HCT116 (cell line): Measurements from ENCODE around the gene MYLK3. TPM values are rescaled to one million over a fixed set of nuclear protein-coding genes. Genes with fewer than 3 reads are reported as not detected.

Experiments used
- ATAC-seq: fragments of 200-7000 bp; cut with Tn5 transposase; 2 replicates; pipeline ENCODE4 v1.9.1; 2020; ENCODE audit warnings: mild to moderate bottlenecking, moderate library complexity
- BruUV-seq: library from RNA; stranded (reverse); fragments of 400-500 nt; replicated peaks from 2 replicates; lab custom pipeline; 2021; lab: Mats Ljungman, UMichigan
- CTCF ChIA-PET: fragments of 300-600 bp; sonication (Branson Sonifier 250); formaldehyde crosslinking; loops from one replicate; lab custom pipeline; 2021; ENCODE audit warnings: antibody characterized with exemption; lab: Charles Lee
- POLR2A ChIA-PET: fragments of 300-600, 350-600 bp; sonication (Branson Sonifier 250); formaldehyde crosslinking; loops from one replicate; lab custom pipeline; 2021; ENCODE audit warnings: antibody characterized with exemption; lab: Charles Lee
- RAD21 ChIA-PET, 2 experiments: fragments of 300-600 bp; sonication (Branson Sonifier 250); formaldehyde crosslinking; loops; one replicate each; lab custom pipeline; 2023; ENCODE audit warnings: low total read pairs in 2 of 2; ENCODE audit not compliant: uncharacterized antibody in 2 of 2, unreplicated experiment in 2 of 2, low non-redundant PET in 1 of 2; lab: Charles Lee
- DNase-seq: peaks from one replicate; pipeline ENCODE4 v3.0.0-alpha.2; 2010; ENCODE audit warnings: low read depth, low spot score
- H2AFZ ChIP-seq: fragments of 200-600 bp; shearing (Covaris generic), sonication (generic); 2 replicates; pipeline ENCODE4 v1.6.1; 2017; ENCODE audit warnings: low read depth, mixed run types, mixed read lengths, antibody characterized with exemption, low read length; ENCODE audit not compliant: poor library complexity, severe bottlenecking
- H3K27ac ChIP-seq: 2 replicates; pipeline ENCODE4 v1.5.1; 2012; ENCODE audit warnings: low read depth, low read length
- H3K27me3 ChIP-seq: fragments of 200-600 bp; sonication (generic); 2 replicates; pipeline ENCODE4 v1.6.1; 2016; ENCODE audit warnings: mixed run types, low read length, mixed read lengths; ENCODE audit not compliant: insufficient read depth
- H3K36me3 ChIP-seq, 2 experiments: fragments of 200-500 bp in 1 of 2; fragments of 200-600 bp in 1 of 2; sonication (Bioruptor generic) in 1 of 2; sonication (generic) in 1 of 2; 2 replicates each; pipeline versions ENCODE4 v1.5.1 to v1.6.1; 2014 to 2016; ENCODE audit warnings: low read length in 2 of 2, inconsistent platforms in 1 of 2, mixed read lengths in 1 of 2, mixed run types in 1 of 2; ENCODE audit not compliant: insufficient read depth in 2 of 2, control insufficient read depth in 1 of 2
- H3K4me1 ChIP-seq, 2 experiments: fragments of 200-600 bp in 1 of 2; sonication (generic) in 1 of 2; 2 replicates each; pipeline versions ENCODE4 v1.5.1 to v1.6.1; 2012 to 2017; ENCODE audit warnings: low read length in 2 of 2, inconsistent platforms in 1 of 2, mild to moderate bottlenecking in 1 of 2, mixed read lengths in 1 of 2, mixed run types in 1 of 2, moderate library complexity in 1 of 2; ENCODE audit not compliant: insufficient read depth in 2 of 2, control insufficient read depth in 1 of 2
- H3K4me2 ChIP-seq: fragments of 200-600 bp; sonication (generic); 2 replicates; pipeline ENCODE4 v1.6.1; 2017; ENCODE audit warnings: mixed run types, low read length, mixed read lengths
- H3K4me3 ChIP-seq, 2 experiments: fragments of 200-600 bp in 1 of 2; sonication (generic) in 1 of 2; replicated peaks in 1 of 2; 2 replicates each; pipeline ENCODE4 v1.5.1; 2011 to 2016; ENCODE audit warnings: low read length in 2 of 2, control low read depth in 1 of 2, low read depth in 1 of 2, mild to moderate bottlenecking in 1 of 2, mixed read lengths in 1 of 2, mixed run types in 1 of 2
- H3K79me2 ChIP-seq: fragments of 200-600 bp; sonication (generic); 2 replicates; pipeline ENCODE4 v1.6.1; 2017; ENCODE audit warnings: mild to moderate bottlenecking, mixed run types, low read length, moderate library complexity, mixed read lengths; ENCODE audit not compliant: insufficient read depth
- H3K9ac ChIP-seq: fragments of 200-600 bp; sonication (generic); 2 replicates; pipeline ENCODE4 v1.6.1; 2016; ENCODE audit warnings: low read length, mixed read lengths
- H3K9me2 ChIP-seq: fragments of 200-600 bp; sonication (generic), shearing (Covaris generic); 2 replicates; pipeline ENCODE4 v1.6.1; 2017; ENCODE audit warnings: mixed run types, mild to moderate bottlenecking, moderate library complexity; ENCODE audit not compliant: insufficient read depth
- H3K9me3 ChIP-seq, 2 experiments: fragments of 200-500 bp in 1 of 2; fragments of 200-600 bp in 1 of 2; sonication (Bioruptor generic) in 1 of 2; sonication (generic) in 1 of 2; 2 replicates each; pipeline ENCODE4 v1.6.1; 2014 to 2017; ENCODE audit warnings: low read length in 2 of 2, mixed read lengths in 2 of 2, inconsistent platforms in 1 of 2, low read depth in 1 of 2, mild to moderate bottlenecking in 1 of 2, mixed run types in 1 of 2, moderate library complexity in 1 of 2; ENCODE audit not compliant: control insufficient read depth in 1 of 2, insufficient read depth in 1 of 2
- H4K20me1 ChIP-seq: fragments of 200-600 bp; sonication (generic), shearing (Covaris generic); 2 replicates; pipeline ENCODE4 v1.6.1; 2017; ENCODE audit warnings: mixed run types, mild to moderate bottlenecking, moderate library complexity; ENCODE audit not compliant: insufficient read depth
- ATF3 ChIP-seq: IDR thresholded peaks from 2 replicates; pipeline ENCODE4 v1.6.1; 2012
- CEBPB ChIP-seq: IDR thresholded peaks from 2 replicates; pipeline ENCODE4 v1.6.1; 2012; ENCODE audit warnings: low read depth
- CTCF ChIP-seq, 3 experiments: fragments of 200-600 bp in 1 of 3; sonication (generic) in 1 of 3; IDR thresholded peaks in 2 of 3; conservative IDR thresholded peaks in 1 of 3; 2 replicates each; pipeline ENCODE4 v1.5.1; 2012 to 2017; ENCODE audit warnings: low read depth in 2 of 3, low read length in 2 of 3, antibody characterized with exemption in 1 of 3, borderline replicate concordance in 1 of 3, control low read depth in 1 of 3, mild to moderate bottlenecking in 1 of 3, mixed read lengths in 1 of 3, mixed run types in 1 of 3, moderate library complexity in 1 of 3; ENCODE audit not compliant: insufficient read depth in 1 of 3
- EZH2phosphoT487 ChIP-seq: fragments of 200-600 bp; IDR thresholded peaks from 2 replicates; pipeline ENCODE4 v1.6.1; 2018; ENCODE audit warnings: antibody characterized with exemption, borderline replicate concordance
- JUND ChIP-seq: IDR thresholded peaks from 2 replicates; pipeline ENCODE4 v1.6.1; 2012
- POLR2A ChIP-seq: IDR thresholded peaks from 2 replicates; pipeline ENCODE4 v1.7.0; 2011; ENCODE audit warnings: borderline replicate concordance; ENCODE audit not compliant: insufficient read depth, insufficient read length; ENCODE audit errors: extremely low read depth
- SP1 ChIP-seq: IDR thresholded peaks from 2 replicates; pipeline ENCODE4 v1.6.1; 2012; ENCODE audit warnings: low read depth
- TCF7L2 ChIP-seq: IDR thresholded peaks from 2 replicates; pipeline ENCODE4 v1.7.0; 2011; ENCODE audit warnings: borderline replicate concordance, inconsistent platforms; ENCODE audit not compliant: insufficient read depth, insufficient read length; ENCODE audit errors: extremely low read depth
- YY1 ChIP-seq: IDR thresholded peaks from 2 replicates; pipeline ENCODE4 v1.6.1; 2011; ENCODE audit warnings: low read length, low read depth, moderate library complexity, mild to moderate bottlenecking; ENCODE audit not compliant: insufficient replicate concordance; ENCODE audit errors: extremely low read depth
- ZBTB33 ChIP-seq: IDR thresholded peaks from 2 replicates; pipeline ENCODE4 v1.6.1; 2011; ENCODE audit warnings: mild to moderate bottlenecking, low read length, moderate library complexity; ENCODE audit not compliant: insufficient replicate concordance; ENCODE audit errors: extremely low read depth
- ZFX ChIP-seq: fragments of 450-650 bp; IDR thresholded peaks from 2 replicates; pipeline ENCODE4 v1.6.1; 2017
- intact Hi-C: fragments of 100-400 bp; cut with micrococcal nuclease; formaldehyde crosslinking; loops from 2 replicates; pipeline ENCODE4 v1.10.0; 2022
- total RNA-seq: library from RNA; stranded (reverse); gene quantifications from one replicate; pipeline ENCODE4 v1.2.1, GENCODE V29; 2021; ENCODE audit not compliant: unreplicated experiment
- TF ChIP-seq, protein P1 (sequence below): IDR thresholded peaks from 2 replicates; pipeline ENCODE4 v1.6.1; 2012; ENCODE audit warnings: low read depth

The MYLK3 gene
- total RNA-seq, 1 experiment from 2014 or later: 0.22 TPM

- Histone ChIP-seq H3K79me2 (no peaks in the 10 kb centered on the region), H3K9me2 (no peaks in the 10 kb centered on the region), H3K27me3 (no peaks in the 10 kb centered on the region), H3K9me3 (no peaks in the 10 kb centered on the region), H3K27ac (no peak overlapping the region), H3K4me1 (no peaks in the 10 kb centered on the region; a peak in 1 of 4 replicates), H3K4me2 (no peak overlapping the region), H3K9ac (no peak overlapping the region), H3K36me3 (no peaks in the 10 kb centered on the region), H3K4me3 (no peak overlapping the region), H4K20me1 (no peaks in the 10 kb centered on the region), H2AFZ (no peak overlapping the region)
- RAD21 ChIA-PET: no interaction called here
- intact Hi-C loops: no loop called here
- CTCF ChIA-PET: no interaction called here
- BruUV-seq: no TSS peak
- DNase-seq: no peak
- ATAC-seq: no peak
- POLR2A ChIA-PET: no interaction called here
- TF ChIP-seq CTCF (IDR thresholded peaks at IDR 0.05 in 2 of 3, conservative IDR thresholded peaks at IDR 0.05 in 1 of 3; ENCODE audit: borderline replicate concordance in 1 of 3, insufficient read depth in 1 of 3, low read depth in 2 of 3, low read length in 2 of 3) (no peak), ZFX (no peak), TCF7L2 (no peak), POLR2A (no peak), EZH2phosphoT487 (no peak), SP1 (no peak), ZBTB33 (no peak), ATF3 (no peak), CEBPB (no peak), JUND (no peak), YY1 (no peak)
- TF ChIP-seq, protein P1, sequence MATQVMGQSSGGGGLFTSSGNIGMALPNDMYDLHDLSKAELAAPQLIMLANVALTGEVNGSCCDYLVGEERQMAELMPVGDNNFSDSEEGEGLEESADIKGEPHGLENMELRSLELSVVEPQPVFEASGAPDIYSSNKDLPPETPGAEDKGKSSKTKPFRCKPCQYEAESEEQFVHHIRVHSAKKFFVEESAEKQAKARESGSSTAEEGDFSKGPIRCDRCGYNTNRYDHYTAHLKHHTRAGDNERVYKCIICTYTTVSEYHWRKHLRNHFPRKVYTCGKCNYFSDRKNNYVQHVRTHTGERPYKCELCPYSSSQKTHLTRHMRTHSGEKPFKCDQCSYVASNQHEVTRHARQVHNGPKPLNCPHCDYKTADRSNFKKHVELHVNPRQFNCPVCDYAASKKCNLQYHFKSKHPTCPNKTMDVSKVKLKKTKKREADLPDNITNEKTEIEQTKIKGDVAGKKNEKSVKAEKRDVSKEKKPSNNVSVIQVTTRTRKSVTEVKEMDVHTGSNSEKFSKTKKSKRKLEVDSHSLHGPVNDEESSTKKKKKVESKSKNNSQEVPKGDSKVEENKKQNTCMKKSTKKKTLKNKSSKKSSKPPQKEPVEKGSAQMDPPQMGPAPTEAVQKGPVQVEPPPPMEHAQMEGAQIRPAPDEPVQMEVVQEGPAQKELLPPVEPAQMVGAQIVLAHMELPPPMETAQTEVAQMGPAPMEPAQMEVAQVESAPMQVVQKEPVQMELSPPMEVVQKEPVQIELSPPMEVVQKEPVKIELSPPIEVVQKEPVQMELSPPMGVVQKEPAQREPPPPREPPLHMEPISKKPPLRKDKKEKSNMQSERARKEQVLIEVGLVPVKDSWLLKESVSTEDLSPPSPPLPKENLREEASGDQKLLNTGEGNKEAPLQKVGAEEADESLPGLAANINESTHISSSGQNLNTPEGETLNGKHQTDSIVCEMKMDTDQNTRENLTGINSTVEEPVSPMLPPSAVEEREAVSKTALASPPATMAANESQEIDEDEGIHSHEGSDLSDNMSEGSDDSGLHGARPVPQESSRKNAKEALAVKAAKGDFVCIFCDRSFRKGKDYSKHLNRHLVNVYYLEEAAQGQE: no peak
- TF ChIP-seq, all 23 proteins: peak for 0
These were observed 16.9 kb upstream of the MYLK3 start for GRCh38 chr16:46765050-46765449.
